K562 (cell line): ENCODE results near the gene KLK15. TPM values are rescaled to one million over a fixed set of nuclear protein-coding genes. Genes with fewer than 3 reads are reported as not detected.

Experiments used
- ATAC-seq: fragments of 200-7000 bp; cut with Tn5 transposase; 3 replicates; pipeline ENCODE4 v1.9.1; 2020; ENCODE audit warnings: moderate library complexity
- BruUV-seq: library from RNA; stranded (reverse); fragments of 400-500 nt; replicated peaks from 2 replicates; lab custom pipeline; 2021; lab: Mats Ljungman, UMichigan
- CTCF ChIA-PET: fragments of 300-600 bp; formaldehyde crosslinking; extraction: SDS; loops from one replicate; lab custom pipeline; 2021; ENCODE audit warnings: low intra/inter-chr PET ratio; lab: Yijun Ruan, JAX
- POLR2A ChIA-PET: fragments of 300-600, 350-650 bp; sonication (Branson Sonifier 250); formaldehyde crosslinking; extraction: SDS; loops from one replicate; lab custom pipeline; 2021; ENCODE audit warnings: antibody characterized with exemption, inconsistent platforms; lab: Yijun Ruan, JAX
- DNase-seq, 4 experiments: peaks; one replicate each; pipeline versions ENCODE4 v3.0.0 to v3.0.0-alpha.2; 2011 to 2018; ENCODE audit warnings: low spot score in 3 of 4, mixed read lengths in 3 of 4; ENCODE audit errors: extremely low read depth in 1 of 4
- FAIRE-seq: peaks from 2 replicates; lab custom pipeline; 2011; peaks lifted over from hg19 to GRCh38; lab: Jason Lieb, UNC
- H2AFZ ChIP-seq: 2 replicates; pipeline ENCODE4 v1.6.0; 2011; ENCODE audit warnings: low read depth, low read length, control low read depth, inconsistent platforms
- H3K27ac ChIP-seq: fragments of 200-600 bp; 3 replicates; pipeline ENCODE4 v1.8.0; 2011; ENCODE audit warnings: low read depth, mild to moderate bottlenecking, control low read depth, inconsistent platforms, low read length, moderate library complexity, mixed read lengths; ENCODE audit errors: extremely low read depth
- H3K27me3 ChIP-seq, 2 experiments: fragments of 300-600 bp in 1 of 2; 2 replicates in 1 of 2; 3 replicates in 1 of 2; pipeline versions ENCODE4 v1.6.0 to v1.8.0; 2011; ENCODE audit warnings: inconsistent platforms in 2 of 2, low read length in 2 of 2, mild to moderate bottlenecking in 1 of 2, mixed read lengths in 1 of 2, moderate library complexity in 1 of 2; ENCODE audit not compliant: control insufficient read depth in 2 of 2, insufficient read depth in 2 of 2
- H3K36me3 ChIP-seq: fragments of 300-600 bp; 3 replicates; pipeline ENCODE4 v1.8.0; 2011; ENCODE audit warnings: mild to moderate bottlenecking, low read length, inconsistent platforms; ENCODE audit not compliant: control insufficient read depth, insufficient read depth
- H3K4me1 ChIP-seq, 2 experiments: fragments of 200-600 bp in 1 of 2; replicated peaks in 1 of 2; 2 replicates in 1 of 2; 3 replicates in 1 of 2; pipeline versions ENCODE4 v1.5.1 to v1.8.0; 2011; ENCODE audit warnings: inconsistent platforms in 2 of 2, low read length in 2 of 2, mild to moderate bottlenecking in 1 of 2, mixed read lengths in 1 of 2, moderate library complexity in 1 of 2; ENCODE audit not compliant: control insufficient read depth in 2 of 2, insufficient read depth in 2 of 2
- H3K4me2 ChIP-seq: 2 replicates; pipeline ENCODE4 v1.6.1; 2011; ENCODE audit warnings: low read length, control low read depth, inconsistent platforms, mixed read lengths; ENCODE audit not compliant: insufficient read depth
- H3K4me3 ChIP-seq: fragments of 200-600 bp; sonication (generic), shearing (Covaris generic); 2 replicates; pipeline ENCODE4 v1.5.1; 2016; ENCODE audit warnings: control low read depth, inconsistent platforms
- H3K79me2 ChIP-seq: fragments of 200-600 bp; 3 replicates; pipeline ENCODE4 v1.8.0; 2011; ENCODE audit warnings: low read length, inconsistent platforms; ENCODE audit not compliant: control insufficient read depth, insufficient read depth
- H3K9ac ChIP-seq, 2 experiments: 2 replicates each; pipeline versions ENCODE4 v1.6.0 to v1.6.1; 2011; ENCODE audit warnings: low read depth in 2 of 2, low read length in 2 of 2, control low read depth in 1 of 2, inconsistent platforms in 1 of 2, mild to moderate bottlenecking in 1 of 2, mixed read lengths in 1 of 2; ENCODE audit not compliant: insufficient read depth in 1 of 2
- H3K9me1 ChIP-seq: one replicate; pipeline ENCODE4 v1.6.0; 2011; ENCODE audit warnings: inconsistent platforms, mild to moderate bottlenecking, low read length, moderate library complexity; ENCODE audit not compliant: control insufficient read depth, insufficient read depth
- H3K9me3 ChIP-seq: replicated peaks from 2 replicates; pipeline ENCODE4 v1.5.1; 2011; ENCODE audit warnings: low read depth, low read length, inconsistent platforms; ENCODE audit not compliant: control insufficient read depth, insufficient read depth
- H4K20me1 ChIP-seq: replicated peaks from 2 replicates; pipeline ENCODE4 v1.6.1; 2011; ENCODE audit warnings: low read length, inconsistent platforms, mixed read lengths; ENCODE audit not compliant: control insufficient read depth, insufficient read depth
- CREM ChIP-seq: IDR thresholded peaks from 2 replicates; pipeline ENCODE4 v1.6.1; 2014; ENCODE audit warnings: antibody characterized with exemption, low read depth
- MCM5 ChIP-seq: fragments of 450-650 bp; IDR thresholded peaks from 2 replicates; pipeline ENCODE4 v1.6.1; 2016; ENCODE audit warnings: low read depth
- MYC ChIP-seq, 2 experiments: fragments of 250-450 bp in 1 of 2; sonication (Bioruptor Pico) in 1 of 2; IDR thresholded peaks; 2 replicates each; pipeline versions ENCODE4 v1.5.1 to v1.6.1; 2012 to 2021; ENCODE audit warnings: low read depth in 2 of 2, borderline replicate concordance in 1 of 2, improper control_type of control experiment in 1 of 2, low read length in 1 of 2, mild to moderate bottlenecking in 1 of 2, moderate library complexity in 1 of 2
- UBTF ChIP-seq, 2 experiments: IDR thresholded peaks; 2 replicates each; pipeline ENCODE4 v1.6.1; 2012; ENCODE audit warnings: improper control_type of control experiment in 2 of 2, low read depth in 2 of 2, low read length in 2 of 2, borderline replicate concordance in 1 of 2
- ZNF263 ChIP-seq: sonication (generic); formaldehyde crosslinking; IDR thresholded peaks from 2 replicates; pipeline ENCODE4 v1.8.0; 2022; ENCODE audit warnings: mild to moderate bottlenecking, missing genetic modification reagents, borderline replicate concordance
- ZNF316 ChIP-seq: fragments of 450-650 bp; IDR thresholded peaks from 2 replicates; pipeline ENCODE4 v1.6.1; 2016
- WGBS: fragments of 100-300 bp; shearing (Covaris generic); methylation state at CpG from one replicate; pipeline ENCODE4 v1.1.6; 2016; ENCODE audit warnings: low coverage, mixed read lengths; ENCODE audit not compliant: insufficient coverage; ENCODE audit errors: missing lambda C conversion rate; 5-methylcytosine and 5-hydroxymethylcytosine counted together
- in situ Hi-C: fragments of 300-500 bp; cut with MboI; formaldehyde crosslinking; loops from 4 replicates; pipeline ENCODE4 v1.15.0; 2018; ENCODE audit warnings: inconsistent platforms, mixed read lengths
- intact Hi-C: fragments of 100-400 bp; cut with micrococcal nuclease; formaldehyde crosslinking; loops from 2 replicates; pipeline ENCODE4 v1.14.2; 2022
- polyA plus RNA-seq, 8 experiments: library from polyadenylated mRNA; depleted of rRNA in 4 of 8; stranded (reverse) in 5 of 8; unstranded in 3 of 8; fragments of >200 nt; fragmentation: Nextera tagmentation in 2 of 8; fragmentation: Illumina TruSeq in 1 of 8; extraction: Ambion mirVana in 2 of 8; extraction: Trizol in 1 of 8; gene quantifications; 2 replicates each; pipeline versions ENCODE4 v1.2.1 to v1.2.3, GENCODE V29; 2011 to 2014; ENCODE audit warnings: inconsistent platforms in 1 of 8, missing spikeins in 1 of 8
- total RNA-seq, 7 experiments: library from RNA; depleted of rRNA in 6 of 7; stranded (reverse); fragments of >200 nt in 6 of 7; fragmentation: Illumina TruSeq in 2 of 7; extraction: Trizol in 2 of 7; gene quantifications; 2 replicates each; pipeline versions ENCODE4 v1.2.1 to v1.2.3, GENCODE V29; 2011 to 2021; ENCODE audit warnings: low replicate concordance in 1 of 7
- TF ChIP-seq, protein P1 (sequence below), 3 experiments: fragments of 200-800 bp in 1 of 3; sonication (Bioruptor generic) in 1 of 3; sonication (generic) in 1 of 3; formaldehyde crosslinking in 1 of 3; IDR thresholded peaks; 2 replicates each; pipeline versions ENCODE4 v1.6.1 to v1.8.0; 2016 to 2022; ENCODE audit warnings: mild to moderate bottlenecking in 2 of 3, missing compliant biosample characterization in 2 of 3, missing genetic modification characterization in 2 of 3, missing genetic modification reagents in 1 of 3

KLK15 gene
- total and polyA plus RNA-seq, 9 of the 15 experiments (the other 6 are each of a cell fraction or from before 2014, with no cell fraction given), result not detected

GRCh38 chr19:50826492-50827240, 6.7 kb downstream of the KLK15 start:
- in situ Hi-C loops, result no loop called here
- TF ChIP-seq MCM5 (no peak), ZNF316 (peak; percentile 20; the same call in 1 of the 2 replicates)
- TF ChIP-seq, all 486 proteins: peak for 1
- no TSS peak for BruUV-seq
- Histone ChIP-seq H3K36me3 (no peaks in the 10 kb centered on the region), H3K9me1 (no peaks in the 10 kb centered on the region), H3K27ac (no peak overlapping the region), H3K4me2 (no peak overlapping the region), H2AFZ (no peak overlapping the region), H3K9ac (no peak overlapping the region; a peak in 1 of 4 replicates), H3K27me3 (peaks cover 0 to 20% of the 10 kb centered on the region in 2 experiments; a peak in 3 of 5 replicates), H3K9me3 (no peaks in the 10 kb centered on the region), H3K4me3 (no peak overlapping the region), H3K79me2 (no peaks in the 10 kb centered on the region), H4K20me1 (no peaks in the 10 kb centered on the region; the same call in 1 of the 2 replicates), H3K4me1 (peaks cover 25 to 41% of the 10 kb centered on the region in 2 experiments)
- intact Hi-C loops, result no loop called here
- 61% methylated on average over 30 of the region's 43 CpGs for WGBS
- ChIA-PET POLR2A (no interaction called here), CTCF (no interaction called here)
- DNase-seq (no peak), ATAC-seq (no peak), FAIRE-seq (no peak)

- H2AFZ ChIP-seq, result peak within 1 kb of the TSS; percentile 74
- H3K4me2 ChIP-seq, result peak within 1 kb of the TSS; percentile 53
- peaks cover 55 to 67% of the 10 kb centered on the region in 2 experiments for H3K4me1 ChIP-seq
- no peak within 1 kb of the TSS for H3K4me3 ChIP-seq
- DNase-seq (peak; percentile 78 to 95 (median 90)), FAIRE-seq (peak; percentile 69), ATAC-seq (peak; percentile 68)
- CTCF ChIA-PET, result interaction anchor here (0.5 kb wide), 1 partner anchor 14 kb away, joined by 3 read pairs; no protein-coding TSS in a partner anchor
- no peaks in the 10 kb centered on the region for H3K9me3 ChIP-seq
- 13% methylated on average over 9 of the region's 14 CpGs for WGBS
- peaks cover 0 to 13% of the 10 kb centered on the region in 2 experiments; a peak in 3 of 5 replicates for H3K27me3 ChIP-seq
- BruUV-seq, result no TSS peak
- peaks cover 2% of the 10 kb centered on the region for H3K9me1 ChIP-seq
- H3K9ac ChIP-seq, result peak within 1 kb of the TSS; percentile 24 to 66; a peak in 2 of 4 replicates
- 0 out of 3 replicates have a peak, but pooled peaks cover 6% of the 10 kb centered on the region for H3K79me2 ChIP-seq
- POLR2A ChIA-PET, result interaction anchor here (0.6 to 8.6 kb wide), 2 partner anchors 20 to 57 kb away, joined by 3 to 70 read pairs; no protein-coding TSS in a partner anchor
- H4K20me1 ChIP-seq, result no peaks in the 10 kb centered on the region
- in situ Hi-C loops (no loop called here), intact Hi-C loops (no loop called here)
- H3K36me3 ChIP-seq, result no peaks in the 10 kb centered on the region
- no peak within 1 kb of the TSS for H3K27ac ChIP-seq
- TF ChIP-seq UBTF (IDR thresholded peaks at IDR 0.05; ENCODE audit: borderline replicate concordance in 1 of 2, low read depth in 2 of 2, low read length in 2 of 2), result 0 out of 4 replicates have a peak, but pooled peaks of 1 of the 2 experiments have one; percentile 47
- peak; percentile 92 for TF ChIP-seq ZNF263 (CRISPR knock-in tag)
- TF ChIP-seq MYC (IDR thresholded peaks at IDR 0.05; ENCODE audit: low read depth, low read length), result peak; percentile 12; the same call in 1 of the 2 replicates
- TF ChIP-seq MYC (CRISPR knock-in tag; IDR thresholded peaks at IDR 0.05; ENCODE audit: borderline replicate concordance, low read depth), result peak; percentile 41; the same call in 1 of the 2 replicates
- peak; percentile 71 for TF ChIP-seq CREM
- TF ChIP-seq, protein P1, sequence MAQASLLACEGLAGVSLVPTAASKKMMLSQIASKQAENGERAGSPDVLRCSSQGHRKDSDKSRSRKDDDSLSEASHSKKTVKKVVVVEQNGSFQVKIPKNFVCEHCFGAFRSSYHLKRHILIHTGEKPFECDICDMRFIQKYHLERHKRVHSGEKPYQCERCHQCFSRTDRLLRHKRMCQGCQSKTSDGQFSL (CRISPR knock-in tag; IDR thresholded peaks at IDR 0.05), result peak; percentile 74
- TF ChIP-seq, protein P1 (tag; IDR thresholded peaks at IDR 0.05), result peak in 1 of 2 experiments; percentile 41; a peak in 1 of 4 replicates
Measured at GRCh38 chr19:50823389-50824042, 9.9 kb downstream of the KLK15 start, which contains the start of gene KLK1. KLK1 (minus strand) TSS chr19:50823787; CDS start chr19:50823748, 39 bp downstream.
